Muscle layer of duodenum (tissue), 2 donors: Measurements from ENCODE around the gene DIO1.

Experiments used
- H3K27ac ChIP-seq: one replicate; pipeline ENCODE4 v1.7.0; 2013; ENCODE audit warnings: mild to moderate bottlenecking, low read length
- H3K27me3 ChIP-seq: one replicate; pipeline ENCODE4 v1.7.0; 2013; ENCODE audit warnings: low read depth, mild to moderate bottlenecking, control low read depth, low read length
- H3K36me3 ChIP-seq, 2 donors: one replicate each; pipeline ENCODE4 v1.7.0; 2013; ENCODE audit warnings: low read length in 2 of 2, control low read depth in 1 of 2, mild to moderate bottlenecking in 1 of 2; ENCODE audit not compliant: insufficient read depth in 2 of 2, control insufficient read depth in 1 of 2
- H3K4me1 ChIP-seq, 2 donors: one replicate each; pipeline ENCODE4 v1.7.0; 2013; ENCODE audit warnings: low read length in 2 of 2, mild to moderate bottlenecking in 2 of 2, control low read depth in 1 of 2, moderate library complexity in 1 of 2; ENCODE audit not compliant: insufficient read depth in 2 of 2, control insufficient read depth in 1 of 2
- H3K4me3 ChIP-seq, 2 donors: one replicate each; pipeline ENCODE4 v1.7.0; 2013; ENCODE audit warnings: low read length in 2 of 2, low read depth in 1 of 2, mild to moderate bottlenecking in 1 of 2
- H3K9me3 ChIP-seq, 2 donors: one replicate each; pipeline ENCODE4 v1.7.0; 2013; ENCODE audit warnings: low read length in 2 of 2, control low read depth in 1 of 2, mild to moderate bottlenecking in 1 of 2; ENCODE audit not compliant: control insufficient read depth in 1 of 2
- donor health status: healthy.

The DIO1 gene

DNA sequence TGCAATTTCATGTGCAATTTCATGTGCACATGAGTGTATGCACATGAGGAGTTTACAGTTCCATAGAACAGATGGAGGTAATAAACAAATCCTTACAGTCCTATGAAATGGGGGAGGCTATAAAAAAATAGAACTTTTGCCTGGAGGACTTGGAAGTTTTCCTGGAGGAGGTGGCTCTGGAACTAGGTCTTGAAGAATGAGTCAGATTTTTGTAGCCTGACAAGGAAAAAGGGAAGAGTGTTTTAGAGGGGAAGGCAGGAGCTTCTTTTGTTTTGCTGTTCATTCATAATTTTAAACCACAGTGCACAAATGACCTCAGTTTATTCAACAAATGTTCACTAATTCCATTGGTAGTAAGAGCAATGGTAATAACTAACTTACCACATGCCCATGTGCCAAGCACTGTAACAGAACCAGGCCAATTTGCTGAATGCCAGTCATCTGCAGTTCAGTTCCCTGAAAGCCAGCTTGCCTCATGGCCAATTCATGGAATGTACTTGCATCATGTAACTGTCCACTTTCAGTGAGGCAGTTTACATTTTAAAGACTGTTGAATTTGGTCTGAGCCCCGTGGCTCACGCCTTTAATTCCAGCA lies 2.7 kb downstream of the DIO1 start:
- Histone ChIP-seq H3K4me1 (peaks cover 7 to 23% of the 10 kb centered on the region in 2 donors), H3K36me3 (no peaks in the 10 kb centered on the region), H3K9me3 (no peaks in the 10 kb centered on the region), H3K4me3 (no peak overlapping the region), H3K27ac (no peak overlapping the region), H3K27me3 (no peaks in the 10 kb centered on the region)

DNA sequence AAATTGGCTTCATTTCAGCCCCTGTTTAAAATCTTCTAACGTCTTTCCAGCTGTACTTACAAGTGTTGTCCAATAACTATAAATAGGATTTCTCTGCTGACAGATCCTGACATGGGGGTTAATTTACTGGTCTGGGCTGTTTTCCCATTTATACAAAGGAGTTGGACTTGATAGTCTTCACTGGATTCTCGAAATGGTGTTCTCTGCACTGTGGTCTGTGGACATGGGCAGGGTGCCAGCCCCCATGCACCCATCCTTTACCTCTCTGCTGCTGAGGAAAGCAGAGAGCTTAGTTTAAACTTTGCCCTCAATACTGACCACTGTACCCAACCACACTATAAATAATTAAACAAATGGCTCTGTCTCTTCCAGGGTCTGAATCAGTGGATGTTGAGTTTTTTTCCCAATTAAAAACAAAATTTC lies 5.2 kb downstream of the DIO1 start:
- Histone ChIP-seq H3K27me3 (no peaks in the 10 kb centered on the region), H3K4me1 (peaks cover 7 to 23% of the 10 kb centered on the region in 2 donors), H3K27ac (no peak overlapping the region), H3K36me3 (no peaks in the 10 kb centered on the region), H3K9me3 (no peaks in the 10 kb centered on the region), H3K4me3 (no peak overlapping the region)

DNA sequence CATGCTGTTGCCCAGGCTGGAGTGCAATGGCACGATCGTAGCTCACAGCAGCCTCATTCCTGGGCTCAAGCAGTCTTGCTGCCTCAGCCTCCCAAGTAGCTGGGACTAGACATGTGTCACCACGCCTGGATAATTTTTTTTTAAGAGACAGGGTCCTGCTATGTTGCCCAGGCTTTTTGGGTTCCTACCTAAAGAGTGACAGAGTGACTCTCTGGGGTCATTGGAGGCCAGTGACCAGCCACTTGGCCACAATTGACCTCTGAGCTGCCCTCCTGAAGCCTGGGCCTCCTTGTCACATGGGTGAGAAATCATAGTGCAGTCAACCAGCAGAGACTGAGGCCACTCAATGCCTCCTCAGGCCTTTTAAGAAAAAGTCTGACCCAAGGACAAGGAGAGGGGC lies 5.7 kb downstream of the DIO1 start:
- Histone ChIP-seq H3K9me3 (no peaks in the 10 kb centered on the region), H3K36me3 (no peaks in the 10 kb centered on the region), H3K27me3 (no peaks in the 10 kb centered on the region), H3K4me3 (no peak overlapping the region), H3K4me1 (peaks cover 7 to 23% of the 10 kb centered on the region in 2 donors), H3K27ac (no peak overlapping the region)

DNA sequence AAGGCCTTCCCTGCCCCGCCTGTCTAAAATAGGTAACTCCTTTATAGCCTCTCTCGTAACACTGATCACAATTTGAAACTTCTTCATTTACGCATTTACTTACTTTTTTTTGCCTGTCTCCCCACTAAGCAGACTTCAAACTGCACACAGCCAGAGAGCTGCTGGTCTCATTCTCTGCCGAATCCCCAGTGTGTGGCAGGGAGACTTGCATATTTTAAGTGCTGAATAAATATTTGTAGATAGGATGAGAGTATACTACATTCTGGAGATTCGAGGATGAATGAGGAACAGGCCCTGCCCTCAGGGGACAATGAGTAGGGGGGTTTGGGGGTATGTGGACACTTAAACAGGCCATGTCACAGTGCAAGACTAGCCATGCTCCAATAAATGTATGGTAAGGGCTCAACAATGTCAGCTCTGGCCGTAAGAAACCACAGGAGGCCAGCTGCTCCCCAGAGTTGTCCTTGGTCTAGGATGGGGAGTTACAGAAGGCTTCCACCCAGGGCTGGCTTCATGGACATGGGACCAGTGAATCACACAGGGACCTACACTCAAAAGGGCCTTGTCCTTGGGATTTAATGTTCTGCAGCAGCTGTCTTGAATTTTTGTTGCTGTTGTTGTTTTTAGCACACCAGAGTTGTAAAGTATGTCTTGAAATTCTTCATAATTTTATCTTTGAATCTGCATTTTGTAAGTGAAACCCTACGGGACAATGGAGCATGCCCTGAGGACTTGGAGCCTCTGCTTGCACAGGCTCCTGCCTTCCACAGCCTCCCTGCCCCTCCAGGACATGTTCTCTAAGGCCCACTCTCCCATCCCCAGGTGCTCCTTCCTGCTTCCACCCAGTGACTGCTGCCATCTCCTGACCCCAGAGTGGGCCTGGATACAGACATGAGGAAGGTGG lies 8.5 kb downstream of the DIO1 start:
- Histone ChIP-seq H3K4me1 (peaks cover 7 to 15% of the 10 kb centered on the region in 2 donors), H3K9me3 (no peaks in the 10 kb centered on the region), H3K27me3 (no peaks in the 10 kb centered on the region), H3K4me3 (no peak overlapping the region), H3K27ac (no peak overlapping the region), H3K36me3 (no peaks in the 10 kb centered on the region)

DNA sequence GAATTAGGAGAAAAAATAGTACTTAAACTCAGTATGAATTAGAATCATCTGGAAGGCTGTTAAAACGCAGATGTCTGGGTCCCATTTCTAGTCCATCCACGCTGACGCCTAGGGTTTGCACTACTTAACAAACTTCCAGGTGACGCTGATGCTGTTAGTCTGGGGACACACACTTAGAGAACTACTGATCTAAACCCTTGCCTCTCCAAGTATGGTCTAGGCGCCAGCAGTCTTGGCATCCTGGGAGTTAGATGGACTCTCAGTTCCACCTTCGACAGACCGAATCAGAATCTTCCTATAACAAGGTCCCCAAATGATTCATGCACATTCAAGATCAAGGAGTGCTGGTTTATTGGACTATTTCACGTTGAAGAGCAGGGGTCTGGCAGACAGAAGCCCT lies 11.5 kb downstream of the DIO1 start:
- Histone ChIP-seq H3K9me3 (no peaks in the 10 kb centered on the region), H3K27ac (no peak overlapping the region), H3K4me3 (no peak overlapping the region), H3K36me3 (no peaks in the 10 kb centered on the region), H3K27me3 (no peaks in the 10 kb centered on the region), H3K4me1 (no peaks in the 10 kb centered on the region)

DNA sequence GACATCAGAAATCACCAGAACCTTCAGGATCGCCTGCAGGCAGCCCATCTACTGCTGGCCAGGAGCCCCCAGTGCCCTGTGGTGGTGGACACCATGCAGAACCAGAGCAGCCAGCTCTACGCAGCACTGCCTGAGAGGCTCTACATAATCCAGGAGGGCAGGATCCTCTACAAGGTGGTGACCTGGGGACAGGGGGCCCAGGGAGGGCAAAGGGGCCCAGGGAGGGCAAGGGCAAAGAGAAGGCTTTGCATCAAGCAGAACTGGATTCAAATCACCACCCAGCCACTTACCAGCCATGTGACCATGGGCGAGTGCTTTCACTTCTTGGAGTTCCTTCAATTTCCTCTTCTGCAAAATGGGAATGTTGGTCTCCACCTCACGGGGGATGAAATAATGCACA lies 12.1 kb downstream of the DIO1 start:
- H3K27me3 ChIP-seq, result no peaks in the 10 kb centered on the region
- H3K27ac ChIP-seq, result no peak overlapping the region
- H3K9me3 ChIP-seq, result no peaks in the 10 kb centered on the region
- H3K4me3 ChIP-seq, result no peak overlapping the region
- no peaks in the 10 kb centered on the region for H3K36me3 ChIP-seq
- no peaks in the 10 kb centered on the region for H3K4me1 ChIP-seq

DNA sequence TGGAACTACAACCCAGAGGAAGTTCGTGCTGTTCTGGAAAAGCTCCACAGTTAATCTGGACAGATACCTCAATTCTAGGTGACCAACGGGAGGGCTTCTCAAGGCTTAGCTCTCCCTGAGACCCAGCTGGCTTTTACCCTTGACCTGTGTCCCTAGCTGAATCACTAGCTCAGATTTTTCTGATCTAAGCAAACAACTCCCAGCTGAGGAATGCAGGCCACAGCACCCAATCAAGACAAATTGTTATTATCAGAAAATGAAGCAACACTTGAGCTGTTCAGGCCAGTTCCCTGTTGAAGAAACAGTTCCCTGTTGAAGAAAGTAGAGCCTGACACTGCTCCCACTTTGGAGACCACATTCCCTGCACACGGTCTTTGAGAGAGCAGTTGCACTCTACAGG lies 16.0 kb downstream of the DIO1 start:
- peaks cover 0 to 9% of the 10 kb centered on the region in 2 donors for H3K36me3 ChIP-seq
- H3K9me3 ChIP-seq, result no peaks in the 10 kb centered on the region
- no peak overlapping the region for H3K4me3 ChIP-seq
- H3K4me1 ChIP-seq, result no peaks in the 10 kb centered on the region
- no peak overlapping the region for H3K27ac ChIP-seq
- H3K27me3 ChIP-seq, result no peaks in the 10 kb centered on the region

DNA sequence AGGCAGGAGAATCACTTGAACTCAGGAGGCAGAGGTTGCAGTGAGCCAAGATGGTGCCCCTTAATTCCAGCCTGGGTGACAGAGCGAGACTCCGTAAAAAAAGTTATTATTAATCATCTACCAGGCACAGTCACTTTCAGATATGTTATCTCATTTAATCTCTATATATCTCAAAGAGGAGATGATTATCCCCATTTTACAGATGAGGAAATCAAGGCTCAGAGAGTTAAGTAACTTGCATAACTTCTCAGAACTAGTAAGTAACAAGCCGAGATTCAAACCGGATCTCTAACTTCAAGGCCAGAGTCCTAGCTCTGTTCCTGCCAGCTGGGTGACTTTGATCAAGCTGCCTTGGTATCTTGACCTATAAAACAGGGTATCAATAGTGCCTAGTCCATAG lies 17.5 kb downstream of the DIO1 start:
- Histone ChIP-seq H3K36me3 (peaks cover 4 to 12% of the 10 kb centered on the region in 2 donors), H3K9me3 (no peaks in the 10 kb centered on the region), H3K27ac (no peak overlapping the region), H3K27me3 (no peaks in the 10 kb centered on the region), H3K4me3 (no peak overlapping the region), H3K4me1 (no peaks in the 10 kb centered on the region)

DNA sequence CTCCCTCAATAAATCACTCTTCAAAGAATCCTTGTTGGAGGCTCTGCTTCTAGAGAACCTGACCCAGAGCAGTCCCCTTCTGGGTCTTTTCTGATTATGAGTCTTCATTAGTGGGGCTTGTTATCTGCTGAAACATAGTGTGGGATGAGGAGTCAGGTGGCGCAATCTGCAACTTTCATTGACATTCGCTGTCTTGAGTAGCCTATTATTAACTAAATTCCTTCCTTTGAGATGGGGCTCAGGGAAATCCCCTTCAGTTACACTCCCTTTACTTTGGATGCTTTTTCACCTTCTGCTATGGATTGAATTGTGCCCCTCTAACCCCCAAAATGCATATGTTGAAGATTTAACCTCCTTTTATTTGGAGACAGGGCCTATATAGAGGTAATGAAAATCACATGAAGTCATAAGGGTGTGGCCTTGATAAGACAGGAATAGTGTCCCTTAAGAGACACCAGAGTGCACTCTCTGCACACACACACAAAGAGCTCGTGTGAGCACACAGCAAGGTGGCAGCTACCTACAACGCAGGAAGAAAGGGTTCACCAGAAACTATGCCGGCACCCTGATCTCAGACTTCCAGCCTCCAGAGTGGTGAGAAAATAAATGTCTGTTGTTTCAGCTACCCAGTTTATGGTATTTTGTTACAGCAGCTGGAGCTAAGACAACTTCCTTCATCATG lies 19.5 kb downstream of the DIO1 start:
- no peaks in the 10 kb centered on the region for H3K27me3 ChIP-seq

DNA sequence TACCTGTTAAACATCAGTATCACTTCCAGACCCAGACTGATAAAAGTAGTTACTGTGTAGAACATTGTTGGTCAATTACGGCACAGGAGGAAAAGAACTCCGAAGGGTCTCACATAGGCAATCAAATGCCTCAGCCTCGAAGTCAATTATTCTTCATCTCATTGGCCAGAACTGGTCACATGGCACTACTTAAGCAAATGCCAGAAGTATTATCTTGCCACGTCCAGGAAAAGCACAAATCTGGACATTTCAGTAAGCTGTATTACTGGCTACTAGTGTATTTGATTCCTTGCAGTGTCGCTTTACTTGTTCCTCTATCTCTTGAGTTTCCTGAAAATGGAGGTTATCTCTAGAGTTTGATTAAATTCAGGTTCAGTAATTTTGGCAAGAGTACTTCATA lies 24.4 kb downstream of the DIO1 start:
- no peaks in the 10 kb centered on the region for H3K4me1 ChIP-seq
- H3K9me3 ChIP-seq, result no peaks in the 10 kb centered on the region
- H3K4me3 ChIP-seq, result no peak overlapping the region
- no peak overlapping the region for H3K27ac ChIP-seq
- H3K36me3 ChIP-seq, result peaks cover 11 to 17% of the 10 kb centered on the region in 2 donors
- no peaks in the 10 kb centered on the region for H3K27me3 ChIP-seq

More for the DNA sequence above, 19.5 kb downstream of the DIO1 start:
- H3K9me3 ChIP-seq, result no peaks in the 10 kb centered on the region
- no peak overlapping the region for H3K27ac ChIP-seq
- H3K4me1 ChIP-seq, result no peaks in the 10 kb centered on the region
- H3K4me3 ChIP-seq, result no peak overlapping the region
- peaks cover 4 to 12% of the 10 kb centered on the region in 2 donors for H3K36me3 ChIP-seq

DNA sequence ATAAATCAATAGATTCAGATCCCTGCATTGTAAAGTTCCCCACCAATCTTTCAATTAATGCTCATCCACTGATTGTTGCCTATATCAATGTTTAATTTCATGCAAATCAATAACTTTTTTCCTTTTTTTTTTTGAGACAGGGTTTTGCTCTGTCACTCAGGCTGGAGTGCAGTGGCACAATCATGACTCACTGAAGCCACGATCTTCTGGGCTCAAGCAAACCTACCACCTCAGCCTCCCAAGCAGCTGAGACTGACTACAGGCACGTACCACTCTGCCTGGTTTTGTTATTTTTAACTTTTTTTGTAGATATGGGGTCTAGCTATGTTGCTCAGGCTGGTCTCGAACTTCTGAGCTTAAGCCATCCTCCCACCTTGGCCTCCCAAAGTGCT lies 25.7 kb downstream of the DIO1 start:
- peaks cover 16 to 17% of the 10 kb centered on the region in 2 donors for H3K36me3 ChIP-seq
- no peak overlapping the region for H3K4me3 ChIP-seq
- no peaks in the 10 kb centered on the region for H3K27me3 ChIP-seq
- H3K27ac ChIP-seq, result no peak overlapping the region
- no peaks in the 10 kb centered on the region for H3K4me1 ChIP-seq
- no peaks in the 10 kb centered on the region for H3K9me3 ChIP-seq
